AG04450 (cell line): Measurements from ENCODE around the gene MACROH2A2. TPM values are rescaled to one million over a fixed set of nuclear protein-coding genes. Genes with fewer than 3 reads are reported as not detected.

ENCODE experiments used
- CTCF ChIA-PET: fragments of 300-600, 350-600 bp; formaldehyde crosslinking; extraction: SDS; loops from one replicate; lab custom pipeline; 2022; ENCODE audit warnings: antibody characterized with exemption, inconsistent platforms; lab: Charles Lee
- POLR2A ChIA-PET: fragments of 350-600 bp; formaldehyde crosslinking; extraction: SDS; loops from one replicate; lab custom pipeline; 2021; ENCODE audit warnings: antibody characterized with exemption, inconsistent platforms; lab: Yijun Ruan, JAX
- DNase-seq: peaks from one replicate; pipeline ENCODE4 v3.0.0-alpha.2; 2011; ENCODE audit warnings: low read depth, low spot score
- H3K27ac ChIP-seq: one replicate; pipeline ENCODE4 v1.5.1; 2012; ENCODE audit warnings: low read depth, low read length, control low read depth
- H3K27me3 ChIP-seq: one replicate; pipeline ENCODE4 v1.6.0; 2012; ENCODE audit warnings: low read length; ENCODE audit not compliant: control insufficient read depth, insufficient read depth
- H3K4me3 ChIP-seq: 2 replicates; pipeline ENCODE4 v1.5.1; 2011; ENCODE audit warnings: mild to moderate bottlenecking, low read depth, low read length, control low read depth
- H3K9me3 ChIP-seq: 2 replicates; pipeline ENCODE4 v1.5.1; 2012; ENCODE audit warnings: low read length; ENCODE audit not compliant: control insufficient read depth, insufficient read depth
- polyA plus RNA-seq: library from polyadenylated mRNA; depleted of rRNA; stranded (reverse); fragments of >200 nt; gene quantifications from 2 replicates; pipeline ENCODE4 v1.2.3, GENCODE V29; 2011; rRNA removed
- TF ChIP-seq, protein P1 (sequence below): IDR thresholded peaks from 2 replicates; pipeline ENCODE4 v1.5.1; 2011; ENCODE audit warnings: low read depth, low read length, control low read depth, inconsistent platforms

Gene MACROH2A2
- polyA plus RNA-seq, 1 experiment = 21.8 TPM

GRCh38 chr10:70160798-70161197, 108.2 kb downstream of the MACROH2A2 start:
- no peak overlapping the region for H3K4me3 ChIP-seq
- POLR2A ChIA-PET = no interaction called here
- CTCF ChIA-PET = interaction anchor here (1.3 to 2.4 kb wide), 3 partner anchors 10 to 204 kb away, joined by 4 to 15 read pairs (median 4); partner anchors contain the start of gene TYSND1
- no peaks in the 10 kb centered on the region for H3K27me3 ChIP-seq
- DNase-seq = no peak
- no peaks in the 10 kb centered on the region for H3K9me3 ChIP-seq
- no peak overlapping the region for H3K27ac ChIP-seq
- TF ChIP-seq, protein P1, sequence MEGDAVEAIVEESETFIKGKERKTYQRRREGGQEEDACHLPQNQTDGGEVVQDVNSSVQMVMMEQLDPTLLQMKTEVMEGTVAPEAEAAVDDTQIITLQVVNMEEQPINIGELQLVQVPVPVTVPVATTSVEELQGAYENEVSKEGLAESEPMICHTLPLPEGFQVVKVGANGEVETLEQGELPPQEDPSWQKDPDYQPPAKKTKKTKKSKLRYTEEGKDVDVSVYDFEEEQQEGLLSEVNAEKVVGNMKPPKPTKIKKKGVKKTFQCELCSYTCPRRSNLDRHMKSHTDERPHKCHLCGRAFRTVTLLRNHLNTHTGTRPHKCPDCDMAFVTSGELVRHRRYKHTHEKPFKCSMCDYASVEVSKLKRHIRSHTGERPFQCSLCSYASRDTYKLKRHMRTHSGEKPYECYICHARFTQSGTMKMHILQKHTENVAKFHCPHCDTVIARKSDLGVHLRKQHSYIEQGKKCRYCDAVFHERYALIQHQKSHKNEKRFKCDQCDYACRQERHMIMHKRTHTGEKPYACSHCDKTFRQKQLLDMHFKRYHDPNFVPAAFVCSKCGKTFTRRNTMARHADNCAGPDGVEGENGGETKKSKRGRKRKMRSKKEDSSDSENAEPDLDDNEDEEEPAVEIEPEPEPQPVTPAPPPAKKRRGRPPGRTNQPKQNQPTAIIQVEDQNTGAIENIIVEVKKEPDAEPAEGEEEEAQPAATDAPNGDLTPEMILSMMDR = no peak

Other genes with a start within 250 kb of the MACROH2A2 start
- 9.1 and 10.4 TPM in 2 replicates for gene AIFM2, start 80.0 kb downstream of the MACROH2A2 start, polyA plus RNA-seq
- gene TYSND1, start 93.9 kb downstream of the MACROH2A2 start, polyA plus RNA-seq = 2.7 and 3.4 TPM in 2 replicates
- gene SAR1A, start 117.7 kb downstream of the MACROH2A2 start, polyA plus RNA-seq = 108 and 134 TPM in 2 replicates
- gene PPA1, start 180.6 kb downstream of the MACROH2A2 start, polyA plus RNA-seq = 148 and 227 TPM in 2 replicates
- gene NPFFR1, start 231.2 kb downstream of the MACROH2A2 start, polyA plus RNA-seq = 0.01 TPM in 1 of 2 replicates, not detected in the other